HEK293 (cell line): ENCODE data around the gene CSK.

Experiments used
- CTCF ChIA-PET: fragments of 350-600 bp; formaldehyde crosslinking; extraction: SDS; loops from one replicate; lab custom pipeline; 2021; ENCODE audit warnings: antibody characterized with exemption; lab: Yijun Ruan, JAX
- POLR2A ChIA-PET: fragments of 300-600 bp; formaldehyde crosslinking; extraction: SDS; loops from one replicate; lab custom pipeline; 2020; ENCODE audit warnings: antibody characterized with exemption, inconsistent platforms; lab: Yijun Ruan, JAX
- H3K27ac ChIP-seq: fragments of 200-500 bp; sonication (Bioruptor generic); 2 replicates; pipeline ENCODE4 v1.5.1; 2014; ENCODE audit warnings: low read depth, low read length, control low read depth, inconsistent platforms; ENCODE audit errors: extremely low read depth
- H3K36me3 ChIP-seq, 2 experiments: fragments of 200-500 bp in 1 of 2; sonication (Bioruptor generic) in 1 of 2; 1 replicate in 1 of 2; 2 replicates in 1 of 2; pipeline ENCODE4 v1.5.1; 2014 to 2017; ENCODE audit warnings: inconsistent platforms in 2 of 2, low read length in 2 of 2; ENCODE audit not compliant: control insufficient read depth in 2 of 2, insufficient read depth in 1 of 2
- H3K4me1 ChIP-seq: fragments of 200-500 bp; sonication (Bioruptor generic); 2 replicates; pipeline ENCODE4 v1.5.1; 2014; ENCODE audit warnings: mild to moderate bottlenecking, low read length, inconsistent platforms; ENCODE audit not compliant: control insufficient read depth, insufficient read depth
- H3K4me3 ChIP-seq: 2 replicates; pipeline ENCODE4 v1.5.1; 2011; ENCODE audit warnings: low read depth, mild to moderate bottlenecking, control low read depth, low read length, moderate library complexity
- H3K9me3 ChIP-seq: fragments of 200-500 bp; sonication (Bioruptor generic); 2 replicates; pipeline ENCODE4 v1.5.1; 2014; ENCODE audit warnings: low read depth, low read length, inconsistent platforms; ENCODE audit not compliant: control insufficient read depth, insufficient read depth
- GLIS2 ChIP-seq: fragments of 450-650 bp; formaldehyde crosslinking; IDR thresholded peaks from 2 replicates; pipeline ENCODE4 v1.5.1; 2016; ENCODE audit warnings: missing biosample characterization, missing genetic modification characterization
- KLF8 ChIP-seq: fragments of 450-650 bp; formaldehyde crosslinking; IDR thresholded peaks from 2 replicates; pipeline ENCODE4 v1.5.1; 2016; ENCODE audit warnings: missing biosample characterization, missing genetic modification characterization
- MYNN ChIP-seq: fragments of 450-650 bp; formaldehyde crosslinking; IDR thresholded peaks from 2 replicates; pipeline ENCODE4 v1.5.1; 2016; ENCODE audit warnings: missing biosample characterization, missing genetic modification characterization, borderline replicate concordance
- PRDM1 ChIP-seq: fragments of 450-650 bp; formaldehyde crosslinking; IDR thresholded peaks from 2 replicates; pipeline ENCODE4; 2016; ENCODE audit warnings: missing biosample characterization, missing genetic modification characterization
- SCRT1 ChIP-seq: fragments of 450-650 bp; formaldehyde crosslinking; IDR thresholded peaks from 2 replicates; pipeline ENCODE4 v1.5.1; 2016; ENCODE audit warnings: missing biosample characterization, missing genetic modification characterization, borderline replicate concordance
- SP2 ChIP-seq: fragments of 450-650 bp; formaldehyde crosslinking; IDR thresholded peaks from 2 replicates; pipeline ENCODE4 v1.5.1; 2016; ENCODE audit warnings: missing biosample characterization, missing genetic modification characterization
- SP3 ChIP-seq: fragments of 450-650 bp; formaldehyde crosslinking; IDR thresholded peaks from 2 replicates; pipeline ENCODE4 v1.5.1; 2016; ENCODE audit warnings: missing biosample characterization, missing genetic modification characterization
- TRIM28 ChIP-seq: IDR thresholded peaks from 2 replicates; pipeline ENCODE4 v1.6.1; 2011; ENCODE audit warnings: low read length, control low read depth, borderline replicate concordance
- TSHZ1 ChIP-seq: fragments of 450-650 bp; formaldehyde crosslinking; IDR thresholded peaks from 2 replicates; pipeline ENCODE4 v1.5.1; 2016; ENCODE audit warnings: missing biosample characterization, missing genetic modification characterization, borderline replicate concordance
- ZFP3 ChIP-seq: fragments of 450-650 bp; formaldehyde crosslinking; IDR thresholded peaks from 2 replicates; pipeline ENCODE4 v1.5.1; 2016; ENCODE audit warnings: low read depth, missing biosample characterization, missing genetic modification characterization
- ZNF140 ChIP-seq: fragments of 450-650 bp; formaldehyde crosslinking; IDR thresholded peaks from 2 replicates; pipeline ENCODE4 v1.5.1; 2016; ENCODE audit warnings: missing biosample characterization, missing genetic modification characterization
- ZNF211 ChIP-seq: fragments of 450-650 bp; formaldehyde crosslinking; IDR thresholded peaks from 2 replicates; pipeline ENCODE4 v1.5.1; 2016; ENCODE audit warnings: low read depth, missing biosample characterization, missing genetic modification characterization
- ZNF23 ChIP-seq: fragments of 450-650 bp; formaldehyde crosslinking; IDR thresholded peaks from 2 replicates; pipeline ENCODE4 v1.5.1; 2016; ENCODE audit warnings: missing biosample characterization, missing genetic modification characterization, borderline replicate concordance
- ZNF24 ChIP-seq: fragments of 450-650 bp; formaldehyde crosslinking; IDR thresholded peaks from 2 replicates; pipeline ENCODE4 v1.5.1; 2016; ENCODE audit warnings: missing biosample characterization, missing genetic modification characterization
- ZNF311 ChIP-seq: fragments of 450-650 bp; formaldehyde crosslinking; IDR thresholded peaks from 2 replicates; pipeline ENCODE4 v1.5.1; 2017; ENCODE audit warnings: missing biosample characterization, missing genetic modification characterization, borderline replicate concordance
- ZNF350 ChIP-seq: fragments of 450-650 bp; formaldehyde crosslinking; IDR thresholded peaks from 2 replicates; pipeline ENCODE4 v1.5.0; 2017; ENCODE audit warnings: missing biosample characterization, mild to moderate bottlenecking, missing genetic modification characterization
- ZNF391 ChIP-seq: fragments of 450-650 bp; formaldehyde crosslinking; IDR thresholded peaks from 2 replicates; pipeline ENCODE4 v1.5.1; 2016; ENCODE audit warnings: low read depth, missing biosample characterization, missing genetic modification characterization, borderline replicate concordance
- ZNF426 ChIP-seq: fragments of 450-650 bp; formaldehyde crosslinking; IDR thresholded peaks from 2 replicates; pipeline ENCODE4 v1.5.1; 2017; ENCODE audit warnings: missing biosample characterization, missing genetic modification characterization, mild to moderate bottlenecking, inconsistent platforms, moderate library complexity
- ZNF473 ChIP-seq: fragments of 450-650 bp; formaldehyde crosslinking; IDR thresholded peaks from 2 replicates; pipeline ENCODE4 v1.5.1; 2017; ENCODE audit warnings: missing biosample characterization, missing genetic modification characterization
- ZNF521 ChIP-seq: fragments of 450-650 bp; formaldehyde crosslinking; IDR thresholded peaks from 2 replicates; pipeline ENCODE4 v1.5.1; 2017; ENCODE audit warnings: missing biosample characterization, mild to moderate bottlenecking, missing genetic modification characterization
- ZNF529 ChIP-seq: fragments of 450-650 bp; formaldehyde crosslinking; IDR thresholded peaks from 2 replicates; pipeline ENCODE4 v1.5.1; 2017; ENCODE audit warnings: missing genetic modification characterization, missing biosample characterization; ENCODE audit not compliant: insufficient replicate concordance
- ZNF544 ChIP-seq: fragments of 450-650 bp; formaldehyde crosslinking; IDR thresholded peaks from 2 replicates; pipeline ENCODE4 v1.5.0; 2017; ENCODE audit warnings: missing biosample characterization, missing genetic modification characterization
- ZNF768 ChIP-seq: fragments of 450-650 bp; formaldehyde crosslinking; IDR thresholded peaks from 2 replicates; pipeline ENCODE4 v1.5.1; 2018; ENCODE audit warnings: missing biosample characterization, mild to moderate bottlenecking, missing genetic modification characterization

Gene CSK

GRCh38 chr15:74800559-74801094, 18.7 kb downstream of the CSK start:
- ChIA-PET POLR2A (no interaction called here), CTCF (interaction anchor here (0.6 to 25.7 kb wide), 16 partner anchors 9 to 166 kb away, joined by 3 to 649 read pairs (median 4); partner anchors contain the start of gene CSK)
- Histone ChIP-seq H3K4me1 (no peaks in the 10 kb centered on the region), H3K36me3 (peaks cover 17 to 66% of the 10 kb centered on the region in 2 experiments; a peak in 2 of 3 replicates), H3K4me3 (no peak overlapping the region), H3K9me3 (no peaks in the 10 kb centered on the region), H3K27ac (no peak overlapping the region)
- TF ChIP-seq ZFP3 (tag by site-specific recombination), result no peak
- TF ChIP-seq ZNF529 (tag by site-specific recombination), result no peak
- TF ChIP-seq TRIM28, result no peak
- TF ChIP-seq ZNF473, result no peak
- TF ChIP-seq ZNF544 (tag by site-specific recombination), result no peak
- no peak for TF ChIP-seq ZNF391 (tag by site-specific recombination)
- TF ChIP-seq ZNF24, result no peak
- TF ChIP-seq SP3 (tag by site-specific recombination), result no peak
- TF ChIP-seq KLF8, result no peak
- TF ChIP-seq ZNF311 (tag by site-specific recombination), result no peak
- TF ChIP-seq MYNN (tag by site-specific recombination), result no peak
- no peak for TF ChIP-seq ZNF350 (tag by site-specific recombination)
- TF ChIP-seq SCRT1 (tag by site-specific recombination), result no peak
- no peak for TF ChIP-seq ZNF521
- no peak for TF ChIP-seq TSHZ1 (tag by site-specific recombination)
- no peak for TF ChIP-seq ZNF140 (tag by site-specific recombination)

- CTCF ChIA-PET, result interaction anchor here (1.0 to 25.7 kb wide), 7 partner anchors 9 to 40 kb away, joined by 3 to 649 read pairs (median 12); partner anchors contain the start of gene CSK
- Histone ChIP-seq H3K36me3 (peaks cover 12 to 66% of the 10 kb centered on the region in 2 experiments; a peak in 2 of 3 replicates), H3K27ac (no peak overlapping the region), H3K4me1 (no peaks in the 10 kb centered on the region), H3K4me3 (no peak overlapping the region), H3K9me3 (no peaks in the 10 kb centered on the region)
- POLR2A ChIA-PET, result no interaction called here
- no peak for TF ChIP-seq MYNN (tag by site-specific recombination)
- TF ChIP-seq PRDM1, result no peak
- no peak for TF ChIP-seq ZNF211 (tag by site-specific recombination)
- no peak for TF ChIP-seq ZNF768 (tag by site-specific recombination)
- TF ChIP-seq ZNF426, result no peak
- TF ChIP-seq ZFP3 (tag by site-specific recombination), result no peak
- TF ChIP-seq SP2 (tag by site-specific recombination), result no peak
- TF ChIP-seq GLIS2 (tag by site-specific recombination), result no peak
- no peak for TF ChIP-seq ZNF23
Observed at GRCh38 chr15:74801311-74801997, 19.6 kb downstream of the CSK start.
